Lung (tissue), 12 donors: ENCODE results near the gene ANO2. TPM values are rescaled to one million over a fixed set of nuclear protein-coding genes. Genes with fewer than 3 reads are reported as not detected.

Source experiments
- ATAC-seq: fragments of 200-7000 bp; cut with Tn5 transposase; one replicate; pipeline ENCODE4 v1.9.1; 2020; ENCODE audit warnings: moderate number of reproducible peaks; ENCODE audit not compliant: insufficient read depth, low FRiP score
- DNase-seq, 3 donors: peaks; one replicate each; pipeline ENCODE4 v3.0.0-alpha.2; 2013 to 2017
- H3K27ac ChIP-seq, 2 donors: one replicate each; pipeline ENCODE4 v1.5.1; 2013; ENCODE audit warnings: mild to moderate bottlenecking in 2 of 2, moderate library complexity in 2 of 2, control low read depth in 1 of 2, inconsistent platforms in 1 of 2, low read depth in 1 of 2, low read length in 1 of 2
- H3K27me3 ChIP-seq, 3 donors: one replicate each; pipeline ENCODE4 v1.5.1; 2013; ENCODE audit warnings: low read length in 2 of 3; ENCODE audit not compliant: control insufficient read depth in 3 of 3, insufficient read depth in 3 of 3
- H3K36me3 ChIP-seq, 4 donors: one replicate each; pipeline ENCODE4 v1.5.1; 2013; ENCODE audit warnings: low read length in 4 of 4, mild to moderate bottlenecking in 1 of 4, moderate library complexity in 1 of 4; ENCODE audit not compliant: control insufficient read depth in 4 of 4, insufficient read depth in 4 of 4
- H3K4me1 ChIP-seq, 5 donors: one replicate each; pipeline ENCODE4 v1.5.1; 2013; ENCODE audit warnings: low read length in 5 of 5, mild to moderate bottlenecking in 2 of 5, moderate library complexity in 1 of 5; ENCODE audit not compliant: control insufficient read depth in 5 of 5, insufficient read depth in 5 of 5
- H3K4me3 ChIP-seq: one replicate; pipeline ENCODE4 v1.5.1; 2013; ENCODE audit warnings: mild to moderate bottlenecking, control low read depth, moderate library complexity
- H3K9ac ChIP-seq, 2 donors: one replicate each; pipeline ENCODE4 v1.5.1; 2013; ENCODE audit warnings: low read length in 2 of 2, control low read depth in 1 of 2; ENCODE audit not compliant: insufficient read depth in 1 of 2
- H3K9me3 ChIP-seq, 4 donors: one replicate each; pipeline ENCODE4 v1.5.1; 2013; ENCODE audit warnings: low read length in 3 of 4, mild to moderate bottlenecking in 1 of 4, moderate library complexity in 1 of 4; ENCODE audit not compliant: control insufficient read depth in 4 of 4, insufficient read depth in 3 of 4
- CTCF ChIP-seq: IDR thresholded peaks from 2 replicates; pipeline ENCODE4 v1.5.1; 2012; ENCODE audit warnings: mild to moderate bottlenecking; ENCODE audit errors: control extremely low read depth, extremely low read depth
- WGBS, 2 donors: extraction: QIAGEN DNeasy Blood & Tissue Kit; methylation state at CpG; one replicate each; pipeline ENCODE4 v1.1.7; 2013; 5-methylcytosine and 5-hydroxymethylcytosine counted together
- polyA plus RNA-seq, 2 donors: library from polyadenylated mRNA; stranded (reverse); fragments of 200-250 nt; gene quantifications; one replicate each; pipeline ENCODE4 v1.2.1, GENCODE V29; 2013
- total RNA-seq, 2 donors: library from RNA; depleted of rRNA in 1 of 2; stranded (reverse); fragments of >200 nt in 1 of 2; gene quantifications; one replicate each; pipeline ENCODE4 v1.2.1, GENCODE V29; 2014 to 2021
- donor health status: control.
- donor health status: control.
- donor health status: Bipolar disorder and iron deficiency.
- donor health status: healthy.
- donor health status: DM: yes; HTN: yes; CAD: no.

ANO2 gene
- total and polyA plus RNA-seq, 4 donors = 5.9 to 11.3 (median 7.4) TPM

- Histone ChIP-seq H3K27ac (no peak overlapping the region), H3K27me3 (no peaks in the 10 kb centered on the region), H3K9me3 (no peaks in the 10 kb centered on the region), H3K36me3 (no peaks in the 10 kb centered on the region), H3K4me3 (no peak overlapping the region), H3K4me1 (no peaks in the 10 kb centered on the region), H3K9ac (no peak overlapping the region)
- ATAC-seq = no peak
- TF ChIP-seq CTCF = no peak
- DNase-seq = peak in 2 of 3 donors; percentile 2 to 13
- WGBS, 2 donors = 78 to 82% methylated on average over 4 of the region's 4 CpGs
Measured at GRCh38 chr12:5872745-5873144, 72.3 kb downstream of the ANO2 start.

GRCh38 chr12:5871741-5872140, 73.3 kb downstream of the ANO2 start:
- Histone ChIP-seq H3K9ac (no peak overlapping the region), H3K36me3 (no peaks in the 10 kb centered on the region), H3K4me1 (no peaks in the 10 kb centered on the region), H3K4me3 (no peak overlapping the region), H3K27ac (no peak overlapping the region), H3K27me3 (no peaks in the 10 kb centered on the region), H3K9me3 (no peaks in the 10 kb centered on the region)
- DNase-seq = no peak
- 78 to 86% methylated on average over 1 of the region's 1 CpG for WGBS, 2 donors
- ATAC-seq = no peak
- TF ChIP-seq CTCF = no peak

GRCh38 chr12:5870183-5870582, 74.9 kb downstream of the ANO2 start:
- 69 to 91% methylated on average over 3 of the region's 3 CpGs for WGBS, 2 donors
- TF ChIP-seq CTCF = no peak
- ATAC-seq = no peak

GRCh38 chr12:5868625-5869295, 76.3 kb downstream of the ANO2 start:
- WGBS, 2 donors = 80 to 89% methylated on average over 10 of the region's 10 CpGs
- no peak for TF ChIP-seq CTCF

More at GRCh38 chr12:5870183-5870582, 74.9 kb downstream of the ANO2 start:
- DNase-seq = no peak
- Histone ChIP-seq H3K27me3 (no peaks in the 10 kb centered on the region), H3K4me1 (no peaks in the 10 kb centered on the region), H3K4me3 (no peak overlapping the region), H3K36me3 (no peaks in the 10 kb centered on the region), H3K9ac (no peak overlapping the region), H3K9me3 (peaks cover 0 to 5% (median 0%) of the 10 kb centered on the region in 4 donors), H3K27ac (no peak overlapping the region)

More at GRCh38 chr12:5868625-5869295, 76.3 kb downstream of the ANO2 start:
- no peaks in the 10 kb centered on the region for H3K4me1 ChIP-seq
- peak in 2 of 3 donors; percentile 8 to 15 for DNase-seq
- no peaks in the 10 kb centered on the region for H3K36me3 ChIP-seq
- H3K9ac ChIP-seq = no peak overlapping the region
- no peaks in the 10 kb centered on the region for H3K27me3 ChIP-seq
- H3K9me3 ChIP-seq = peaks cover 0 to 7% (median 0%) of the 10 kb centered on the region in 4 donors
- no peak overlapping the region for H3K4me3 ChIP-seq
- ATAC-seq = no peak
- H3K27ac ChIP-seq = no peak overlapping the region
